Effector CD4-positive, alpha-beta T cell (primary cell): ENCODE data around the gene FAHD2A.
"Not testable (repeated sequence)": the region's sequence is repeated elsewhere in the genome, so short reads cannot be mapped to it uniquely, and the experiment has no call there.

Experiments used
- DNase-seq: peaks from one replicate; pipeline ENCODE4 v3.0.0-alpha.2; 2020

Gene FAHD2A

DNA sequence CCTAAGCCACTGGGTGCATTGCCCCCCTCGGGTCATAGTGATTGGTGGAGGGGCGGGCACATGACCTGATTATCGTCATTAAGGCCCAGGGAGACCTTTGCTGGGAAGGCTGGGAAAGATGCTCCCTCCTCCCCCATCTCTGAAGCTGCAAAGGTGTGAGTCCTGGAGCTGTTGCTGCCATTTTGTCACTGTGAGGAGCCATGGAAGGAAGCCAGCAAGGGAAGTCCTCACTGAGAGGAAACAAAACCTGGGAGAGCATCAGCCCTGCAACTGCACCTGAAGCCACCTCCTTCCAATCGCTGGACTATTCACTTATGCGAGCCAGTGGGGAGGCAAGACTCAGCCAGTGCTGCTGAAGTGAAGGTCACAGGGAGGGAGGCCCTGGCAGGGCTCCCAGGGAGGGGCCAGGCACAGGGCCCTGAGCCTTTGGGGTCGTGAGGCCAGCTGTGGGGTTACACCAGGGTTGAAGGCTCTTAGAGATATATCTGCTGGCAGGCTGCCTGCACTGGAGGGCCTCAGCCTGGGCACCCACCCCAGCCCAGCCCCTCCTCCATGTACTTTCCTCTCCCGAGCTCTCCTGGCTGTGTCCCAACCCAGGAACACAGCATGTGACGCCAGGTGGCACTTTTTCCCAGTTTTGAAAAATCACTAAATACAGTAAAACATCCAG, 10.7 kb upstream of the FAHD2A start:
- DNase-seq, result no peak

DNA sequence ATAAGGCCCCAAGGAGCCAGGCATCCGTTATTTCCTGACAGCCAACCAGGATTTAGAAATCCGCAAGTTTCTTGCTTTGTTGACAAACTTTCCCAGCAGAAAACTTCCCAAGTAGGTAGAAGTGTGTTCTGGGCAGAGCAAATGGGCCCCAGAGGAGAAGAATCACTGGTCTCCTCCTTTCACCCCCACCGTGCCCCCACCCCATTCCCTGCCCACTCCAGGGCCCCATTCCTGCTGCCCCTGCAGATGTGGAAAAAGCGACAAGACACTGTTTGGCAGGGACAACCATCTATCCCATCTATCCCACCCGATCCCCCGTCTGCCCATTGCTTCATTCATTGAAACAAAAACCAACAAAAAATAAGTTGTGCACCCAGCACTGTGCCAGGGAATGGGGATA, 10.2 kb upstream of the FAHD2A start:
- DNase-seq, result no peak

DNA sequence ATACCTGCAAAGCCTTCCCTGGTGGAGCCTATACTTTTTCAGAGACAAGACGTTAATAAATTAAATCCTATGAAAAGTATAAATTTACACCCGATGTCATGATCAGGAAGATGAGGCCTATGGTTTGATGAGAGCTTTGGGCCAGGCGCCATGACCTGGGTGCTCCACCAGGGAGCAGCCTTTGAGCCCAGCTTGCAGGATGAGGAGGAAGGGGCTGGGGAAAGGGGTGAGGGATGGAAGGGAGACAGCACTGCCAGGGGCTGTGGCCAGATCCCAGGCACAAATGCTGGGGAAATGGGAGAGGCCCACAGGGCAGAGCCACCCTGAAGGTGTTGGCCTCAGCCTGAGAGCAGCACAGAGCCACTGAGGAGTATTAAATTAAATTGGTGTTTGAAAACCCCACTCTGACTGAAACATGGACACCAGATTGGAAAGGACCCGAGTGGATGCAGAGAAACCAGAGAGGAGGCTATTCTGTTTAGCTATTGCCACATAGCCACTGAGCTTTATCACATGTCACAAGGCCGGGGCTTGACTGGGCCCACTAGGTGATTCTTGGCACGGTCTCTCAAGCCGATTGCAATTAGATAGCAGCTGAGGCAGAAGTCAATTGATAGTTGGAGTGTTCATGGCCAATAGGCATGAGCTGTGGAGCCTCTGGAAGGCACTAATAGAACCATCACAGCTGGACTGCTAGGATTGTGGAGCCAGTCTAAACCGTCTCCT, 9.6 kb upstream of the FAHD2A start:
- DNase-seq, result no peak

DNA sequence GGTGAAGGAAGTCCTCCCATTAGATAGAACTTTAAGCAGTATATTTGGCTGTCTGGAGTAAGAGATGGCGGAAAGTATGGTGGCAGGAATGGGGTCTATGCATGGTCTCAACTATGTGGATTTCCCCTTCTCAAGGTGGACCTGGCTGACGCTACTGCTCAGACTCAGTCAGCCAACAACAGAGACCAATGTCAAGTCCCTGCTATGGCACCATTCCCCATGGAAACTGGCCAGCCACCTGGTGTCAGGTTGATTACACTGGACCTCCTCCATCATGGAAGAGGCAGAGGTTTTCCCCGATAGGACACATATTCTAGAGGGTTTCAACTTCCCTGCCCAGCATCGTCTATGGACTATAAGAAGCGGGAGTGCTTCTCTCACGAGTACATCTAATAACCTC, 8.6 kb upstream of the FAHD2A start:
- no peak for DNase-seq

DNA sequence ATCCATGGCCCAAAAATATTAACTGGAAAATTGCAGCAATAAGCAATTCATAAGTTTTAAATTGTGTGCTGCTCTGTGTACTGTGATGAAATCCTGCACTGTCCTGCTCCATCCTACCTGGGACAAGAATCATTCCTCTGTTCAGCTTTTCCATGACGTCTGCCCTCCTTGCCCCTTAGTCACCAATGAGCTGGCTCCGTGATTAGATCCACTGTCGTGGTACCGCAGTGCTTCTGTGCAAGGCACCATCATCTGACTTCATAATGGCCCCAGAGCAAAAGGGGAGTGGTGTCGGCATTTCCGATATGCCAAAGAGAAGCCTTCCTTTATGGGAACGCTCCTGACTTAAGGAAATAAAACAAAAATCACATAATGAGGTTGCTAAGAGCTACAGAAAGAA, 3.4 kb upstream of the FAHD2A start:
- DNase-seq, result no peak

DNA sequence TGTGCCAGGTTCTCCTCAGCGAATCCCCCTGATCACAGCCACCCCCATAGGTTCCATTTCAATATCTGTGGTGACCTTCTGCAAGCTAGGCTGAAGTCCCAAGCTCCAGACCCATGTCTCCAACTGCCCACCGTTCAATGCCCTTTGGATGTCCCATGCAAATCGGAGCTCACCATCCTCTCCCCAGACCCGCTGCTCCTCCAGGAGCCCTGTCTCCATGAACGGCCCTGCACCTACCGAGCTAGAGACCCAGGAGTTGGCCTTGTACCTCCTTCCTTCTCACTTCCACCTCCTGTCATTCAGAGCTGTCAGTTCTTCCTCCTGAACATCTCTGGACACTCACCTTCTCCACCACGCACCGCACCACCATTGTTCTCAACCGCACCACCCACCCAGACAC, 1.0 kb upstream of the FAHD2A start:
- no peak for DNase-seq

DNA sequence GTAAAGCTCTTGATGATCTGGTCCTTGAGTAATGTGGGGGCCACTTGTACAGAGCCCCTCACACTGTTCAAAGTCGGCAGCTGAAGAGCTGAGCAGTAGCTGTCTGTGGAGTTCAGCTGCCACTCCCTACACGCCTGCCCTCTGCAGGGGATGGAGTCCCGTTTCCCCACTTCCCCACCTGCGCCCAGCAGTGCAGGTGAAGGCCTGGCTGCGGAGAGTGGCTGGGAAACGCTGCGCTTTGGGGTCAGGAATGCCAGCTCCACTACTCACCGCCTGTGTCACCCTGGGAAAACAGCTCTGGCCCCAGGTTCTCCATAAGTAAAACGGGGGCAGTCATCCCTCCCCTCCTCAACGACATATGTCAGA, 521 bp upstream of the FAHD2A start:
- not testable (repeated sequence) for DNase-seq

DNA sequence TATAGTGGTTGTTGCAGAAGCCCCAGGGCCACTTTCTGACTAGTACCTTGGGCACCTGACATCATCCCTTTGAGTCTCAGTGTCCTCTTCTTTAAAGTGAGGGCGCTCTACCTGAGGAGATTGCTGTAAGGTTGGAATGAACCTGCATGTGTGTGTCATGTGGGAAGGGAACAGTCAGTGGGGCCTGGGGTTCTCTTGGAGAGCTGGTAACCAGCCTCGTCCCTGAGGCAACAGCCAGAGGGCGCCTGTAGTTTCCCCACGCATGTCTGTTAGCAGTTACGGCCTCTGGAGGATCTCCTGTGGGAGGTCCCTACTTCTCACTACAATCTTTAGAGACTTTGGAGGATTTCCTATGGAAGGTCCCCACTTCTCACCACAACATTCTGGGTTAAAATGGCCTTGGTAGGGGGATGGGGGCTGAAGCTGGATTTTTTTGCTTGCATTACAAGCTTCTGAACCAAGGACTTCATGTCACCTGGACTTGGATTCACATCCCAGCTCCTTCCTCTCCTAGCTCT, 755 bp downstream of the FAHD2A start:
- not testable (repeated sequence) for DNase-seq

DNA sequence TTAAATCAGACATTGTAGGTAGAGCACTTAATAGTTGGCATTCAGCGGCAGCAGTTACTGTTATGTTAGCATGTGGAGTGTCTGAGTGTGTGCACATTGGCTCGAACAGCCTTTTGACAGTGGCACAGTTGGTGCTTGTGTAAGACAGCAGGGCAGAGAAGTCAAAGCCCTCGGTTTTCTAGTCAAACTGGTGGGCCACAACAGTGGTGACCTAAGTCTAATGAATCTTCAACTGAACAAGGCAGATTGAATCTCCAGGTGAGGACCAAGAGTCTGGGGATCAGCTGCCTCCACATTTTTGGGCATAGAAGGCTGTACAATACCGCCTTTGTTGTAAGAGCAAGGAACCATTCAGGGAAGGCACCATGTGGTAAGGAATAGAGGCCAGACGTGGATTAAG, 1.3 kb downstream of the FAHD2A start:
- not testable (repeated sequence) for DNase-seq

DNA sequence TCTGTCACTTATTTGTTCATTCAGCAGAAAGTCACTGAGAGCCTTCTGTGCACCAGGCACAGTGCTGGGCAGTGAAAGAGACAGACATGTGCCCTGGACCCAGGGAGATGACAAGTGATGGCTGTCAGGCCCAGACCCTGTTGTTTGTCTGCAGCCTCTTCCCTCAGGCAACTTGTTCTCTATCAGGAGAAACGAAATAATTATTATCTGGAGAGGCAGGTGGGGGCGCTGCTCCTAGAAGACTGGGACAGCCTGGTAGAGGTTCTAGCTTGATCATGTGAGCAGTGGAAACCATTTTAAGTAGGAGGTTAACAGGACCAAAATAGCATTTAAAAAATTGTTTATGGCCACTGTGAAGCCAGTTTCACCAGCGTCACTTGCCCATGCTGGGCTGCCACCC, 2.2 kb downstream of the FAHD2A start:
- DNase-seq, result not testable (repeated sequence)

DNA sequence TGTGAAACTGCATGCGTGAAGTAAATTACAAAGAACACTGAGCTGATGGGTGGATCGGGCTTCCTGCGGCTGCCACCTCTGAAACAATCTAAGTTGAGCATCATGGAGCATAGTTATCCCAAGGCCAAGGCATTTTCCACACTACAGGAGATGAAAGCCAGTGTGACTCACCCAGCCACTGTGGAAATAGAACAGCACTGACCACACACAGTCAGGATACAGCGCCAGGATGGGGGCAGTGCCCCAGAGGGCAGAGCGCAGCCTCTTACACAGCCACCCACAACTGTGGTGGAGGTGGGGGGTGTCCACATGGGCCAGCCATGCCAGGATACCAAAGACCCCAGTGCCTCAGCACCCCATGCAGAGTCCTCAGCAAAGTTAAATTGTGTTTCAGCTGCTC, 8.7 kb downstream of the FAHD2A start:
- DNase-seq, result not testable (repeated sequence)

DNA sequence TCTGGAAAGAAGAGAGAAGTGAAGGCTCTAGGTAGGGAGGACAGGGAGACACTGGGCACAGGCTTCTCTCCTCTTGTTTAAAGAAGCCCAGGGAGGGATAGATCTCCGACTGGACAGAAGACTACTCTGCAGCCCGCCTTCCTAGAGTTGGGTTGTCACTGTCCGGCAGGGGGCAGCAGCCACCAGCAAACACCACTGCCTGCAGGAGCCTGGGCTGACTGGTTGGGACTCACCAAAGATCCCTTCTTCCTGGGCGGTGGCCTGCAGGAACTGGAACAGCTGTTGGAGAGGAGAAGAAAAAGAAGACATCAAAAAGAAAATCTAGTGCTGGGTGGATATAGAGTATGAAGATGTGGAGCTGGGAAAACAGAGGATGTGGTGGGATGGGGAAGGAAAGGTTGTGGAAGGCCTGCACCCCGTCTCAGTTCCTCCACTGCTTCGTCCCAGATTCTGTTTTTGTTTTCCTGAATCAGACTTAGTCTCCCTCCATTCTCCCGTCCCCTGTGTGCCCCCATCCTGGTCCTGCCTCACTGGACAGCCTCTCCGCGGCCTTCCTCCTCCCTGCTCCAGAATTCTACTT, 11.6 kb downstream of the FAHD2A start:
- peak; percentile 40 for DNase-seq

DNA sequence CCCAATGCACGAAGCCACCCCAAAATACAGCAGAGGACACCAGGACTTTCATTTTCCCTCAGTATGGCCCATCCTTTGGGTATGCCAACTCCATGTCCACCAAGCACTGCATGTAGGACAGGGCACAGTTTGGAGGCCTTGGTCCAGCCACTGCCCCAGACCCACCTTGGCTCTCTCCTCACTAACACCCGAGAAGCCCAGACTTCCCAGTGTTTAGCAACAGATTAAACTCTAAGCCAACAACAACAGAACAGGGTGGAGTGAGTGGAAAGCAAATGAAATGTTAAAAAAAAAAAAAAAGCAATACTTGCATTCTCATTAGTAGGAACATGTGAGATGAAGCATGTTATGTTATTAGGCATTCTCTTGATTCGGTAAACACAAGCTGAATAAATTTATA, 12.6 kb downstream of the FAHD2A start:
- DNase-seq, result not testable (repeated sequence)

DNA sequence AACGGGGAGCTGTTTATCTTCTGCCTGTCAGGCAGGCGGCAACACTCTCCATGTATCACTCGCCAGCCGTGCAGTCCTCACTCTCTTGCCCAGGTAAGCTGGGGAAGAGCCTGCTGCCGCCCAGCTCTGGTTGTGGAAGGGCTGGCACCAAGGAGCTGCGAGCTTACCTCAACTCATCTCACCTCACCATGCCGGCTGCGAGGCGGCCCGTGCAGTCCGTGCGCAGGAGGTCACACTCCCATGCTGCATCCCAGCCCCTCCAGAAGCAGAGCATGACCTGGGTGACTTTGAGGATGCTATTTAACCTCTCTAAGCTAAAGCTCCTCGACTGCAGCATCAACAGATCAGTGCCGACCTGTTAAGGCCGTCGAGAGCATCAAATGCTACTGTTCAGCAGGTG, 13.1 kb downstream of the FAHD2A start:
- DNase-seq, result not testable (repeated sequence)

DNA sequence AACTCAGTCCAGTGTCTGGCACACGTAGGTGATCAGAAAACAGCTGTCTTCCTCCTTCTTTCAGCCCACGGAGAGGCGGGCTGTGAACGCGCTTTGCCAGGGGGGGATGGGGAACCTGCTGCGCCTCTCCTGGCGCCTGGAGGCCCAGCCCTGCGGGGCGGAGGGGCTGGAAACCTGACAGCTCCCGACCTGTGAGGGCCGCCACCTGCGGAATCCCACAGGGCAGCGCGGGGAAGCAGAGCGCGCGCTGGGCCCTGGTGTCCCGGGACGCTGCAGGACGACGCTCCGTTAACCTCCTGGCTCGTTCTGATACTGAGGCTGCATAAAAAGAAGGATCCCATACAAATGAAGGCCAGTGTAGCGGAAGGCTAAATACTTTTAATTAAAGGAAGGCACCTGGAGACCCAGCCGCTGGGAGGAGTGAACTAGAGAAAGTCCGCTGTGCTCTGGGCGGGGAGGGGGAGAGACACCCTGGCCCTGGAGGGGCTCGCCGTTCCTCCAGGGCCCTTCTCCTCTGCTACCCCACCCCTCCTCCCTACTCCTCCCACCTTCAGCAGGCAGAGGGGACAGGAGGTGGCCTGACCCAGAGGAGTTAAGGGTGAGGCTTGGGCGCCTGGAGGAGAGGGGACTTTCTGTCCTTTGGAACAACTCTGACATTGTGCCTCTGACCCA, 24.8 kb downstream of the FAHD2A start:
- not testable (repeated sequence) for DNase-seq

DNA sequence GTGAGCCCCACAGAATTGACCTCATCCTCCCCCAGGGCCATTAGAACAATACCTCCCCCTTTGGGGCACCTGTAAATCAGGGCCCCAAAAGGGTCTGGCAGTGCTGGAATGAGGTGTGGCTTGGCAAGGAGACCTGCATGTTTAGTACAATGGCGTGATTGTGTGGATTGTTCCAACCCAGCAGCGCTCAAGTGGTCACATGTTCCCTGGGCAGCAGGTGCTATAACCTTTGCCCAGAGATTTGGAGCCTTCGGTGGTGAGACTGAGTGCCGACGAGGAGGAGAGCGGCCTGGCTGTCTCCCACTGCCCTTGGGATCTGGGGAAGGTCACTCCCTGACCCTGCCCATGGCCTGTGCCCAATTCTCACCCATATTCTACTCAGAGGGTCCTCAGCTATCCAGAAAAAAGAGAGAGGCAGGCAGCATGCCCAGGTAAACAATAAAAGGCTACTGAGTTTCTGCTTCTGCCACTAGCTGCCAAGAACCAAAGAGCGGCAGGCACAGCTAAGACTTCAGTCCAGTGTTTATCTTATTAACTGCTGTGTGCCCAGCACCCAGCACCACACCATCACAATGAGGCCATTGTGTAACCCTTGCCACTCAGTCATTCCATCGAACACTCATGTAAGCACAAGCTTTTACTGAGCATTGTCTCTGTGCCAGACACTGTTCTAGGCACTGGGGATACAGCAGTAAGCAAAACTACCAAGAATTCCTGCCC, 27.4 kb downstream of the FAHD2A start:
- not testable (repeated sequence) for DNase-seq

DNA sequence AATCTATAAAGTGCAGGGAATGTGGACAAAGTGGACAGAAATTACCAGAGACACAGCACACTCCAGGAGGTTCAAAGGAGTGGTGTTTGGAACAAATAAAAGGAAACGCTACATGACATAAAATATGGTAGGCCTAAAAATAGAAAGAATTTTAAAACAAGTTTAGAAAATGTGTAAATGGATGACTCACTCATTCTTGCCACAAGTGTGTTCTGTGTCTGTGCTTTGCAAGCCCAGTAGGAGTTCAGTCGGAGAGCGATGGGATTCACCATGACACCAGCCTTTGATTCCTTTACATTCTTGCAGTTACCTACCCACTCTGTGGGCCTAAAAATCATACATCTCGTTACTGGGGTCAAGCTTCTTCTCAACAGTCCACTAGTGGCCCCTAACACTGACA, 30.9 kb downstream of the FAHD2A start:
- DNase-seq, result not testable (repeated sequence)

DNA sequence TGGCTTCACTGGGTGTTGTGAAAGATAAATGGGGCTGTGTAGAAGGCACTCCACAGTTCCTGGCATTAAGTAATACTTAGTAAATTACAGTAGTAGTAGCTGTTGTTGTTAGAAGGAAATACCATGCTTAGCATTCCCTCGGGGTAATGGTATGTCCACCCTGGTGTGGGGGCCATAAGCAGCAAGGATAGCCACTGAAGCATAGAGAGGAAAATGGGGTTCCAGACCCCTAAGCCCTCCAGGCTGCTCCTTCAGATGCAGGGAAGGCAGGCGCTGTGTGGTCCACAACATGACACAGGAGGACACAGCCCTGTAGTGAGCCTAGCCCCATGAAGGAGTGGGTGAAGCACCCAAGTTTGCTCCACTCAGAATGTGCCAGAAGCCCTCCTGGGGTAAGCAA, 31.5 kb downstream of the FAHD2A start:
- DNase-seq, result not testable (repeated sequence)

DNA sequence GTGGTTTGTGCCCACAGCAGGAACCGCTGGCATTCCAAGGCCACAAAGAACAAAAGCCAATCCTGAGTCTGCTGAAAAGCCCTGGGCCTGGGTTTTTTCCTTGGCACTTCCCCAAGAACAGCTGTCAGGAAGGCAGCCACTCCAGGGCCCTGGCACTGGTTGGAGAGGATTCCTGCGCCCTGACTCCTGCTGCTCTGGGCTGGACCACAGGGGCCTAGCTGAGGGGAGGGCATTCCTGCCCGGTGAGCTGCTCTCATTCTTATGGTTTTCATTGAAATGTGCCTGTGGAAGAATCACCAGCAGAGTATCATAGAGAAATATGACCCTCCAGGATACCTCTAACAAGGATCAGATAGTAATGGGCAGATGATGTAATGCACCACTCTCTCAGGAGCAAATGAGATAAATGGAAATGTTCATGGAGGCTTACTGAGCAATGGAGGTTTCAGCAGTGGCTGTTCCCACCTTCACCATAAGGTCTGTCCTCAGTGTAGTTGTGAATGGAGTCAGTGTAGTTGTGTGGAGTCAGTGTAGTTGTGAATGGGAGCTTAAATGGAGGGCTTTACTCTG, 32.1 kb downstream of the FAHD2A start:
- not testable (repeated sequence) for DNase-seq

DNA sequence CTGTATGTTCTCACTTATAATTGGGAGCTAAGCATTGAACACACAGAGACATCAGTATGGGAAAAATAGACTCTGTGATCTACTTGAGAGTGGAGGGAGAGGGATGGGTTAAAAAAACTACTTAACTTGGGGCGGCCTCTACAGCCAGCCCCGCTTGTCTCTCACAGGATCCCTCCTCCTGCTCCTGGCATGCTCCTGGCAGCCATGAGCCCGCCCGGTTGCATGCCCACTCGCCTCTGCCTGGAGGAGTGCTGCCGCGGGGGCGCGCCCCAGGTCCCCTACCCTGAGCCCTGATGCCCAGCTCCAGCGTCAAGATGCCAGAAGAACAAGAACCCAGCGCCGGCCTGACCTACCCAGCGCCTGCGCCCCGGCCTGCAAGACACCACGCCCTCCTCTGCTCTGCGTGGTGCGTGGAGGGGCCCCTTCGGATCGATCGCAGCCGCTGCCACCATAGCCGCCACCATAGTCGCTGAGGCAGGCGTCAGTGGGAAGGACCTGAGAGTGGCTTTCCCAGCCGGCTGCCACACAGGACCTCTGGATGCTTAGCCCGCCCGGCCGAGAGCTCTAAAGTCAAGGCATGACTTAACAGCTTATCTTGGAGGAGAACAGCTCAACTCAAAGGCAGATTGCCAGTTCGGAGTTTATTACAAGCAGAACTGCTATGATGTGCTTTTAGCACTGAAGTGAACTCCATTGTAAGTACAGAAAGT, 32.8 kb downstream of the FAHD2A start:
- not testable (repeated sequence) for DNase-seq

DNA sequence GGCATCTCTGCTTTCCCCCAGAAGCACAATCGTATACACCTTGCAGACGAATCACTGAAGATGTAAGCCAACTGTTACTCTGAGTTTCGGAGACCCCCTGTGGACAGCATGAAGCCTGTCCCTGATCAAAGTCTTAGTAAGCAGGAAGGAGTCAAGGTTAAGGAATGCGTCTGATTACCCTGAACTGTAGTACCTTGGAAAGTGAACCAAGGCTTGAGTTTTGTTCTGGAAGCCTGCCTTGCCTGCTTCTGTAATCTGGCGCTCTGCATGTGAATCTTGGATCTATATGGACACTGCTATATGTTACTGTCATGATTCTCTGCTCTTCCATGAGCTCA, 33.3 kb downstream of the FAHD2A start:
- not testable (repeated sequence) for DNase-seq
